Ureter (tissue), 1 donor: ENCODE data around the gene ALPI. TPM values are rescaled to one million over a fixed set of nuclear protein-coding genes. Genes with fewer than 3 reads are reported as not detected.
"Not testable (repeated sequence)": the region's sequence is repeated elsewhere in the genome, so short reads cannot be mapped to it uniquely, and the experiment has no call there.

Experiments used
- DNase-seq: peaks from one replicate; pipeline ENCODE4 v3.0.0-alpha.2; 2020; ENCODE audit warnings: low spot score
- total RNA-seq: library from RNA; stranded (reverse); gene quantifications from one replicate; pipeline ENCODE4 v1.2.4, GENCODE V29; 2023
- donor health status: DM: yes; HTN: yes; CAD: no.

Gene ALPI
- total RNA-seq, 1 donor from 2014 or later = not detected

DNA sequence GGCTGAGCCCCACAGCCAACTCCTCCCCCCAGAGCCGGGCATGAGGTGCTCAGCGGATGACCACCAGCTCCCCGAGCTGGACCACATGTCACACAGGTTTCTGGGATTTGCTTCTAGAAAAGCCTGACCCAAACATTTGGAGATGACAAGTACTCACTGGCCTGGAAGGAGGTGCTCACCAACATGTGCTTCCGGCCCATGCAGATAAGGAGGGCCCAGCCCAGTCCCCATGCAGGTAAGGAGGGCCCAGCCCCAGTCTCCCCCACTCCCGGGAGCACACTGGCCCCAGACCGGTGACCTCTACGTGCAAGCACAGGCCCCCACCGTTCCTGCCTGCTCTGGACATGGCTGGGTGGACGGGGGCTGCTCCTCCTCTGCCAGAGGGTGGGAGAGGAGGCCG is 14.0 kb upstream of the ALPI start:
- not testable (repeated sequence) for DNase-seq

DNA sequence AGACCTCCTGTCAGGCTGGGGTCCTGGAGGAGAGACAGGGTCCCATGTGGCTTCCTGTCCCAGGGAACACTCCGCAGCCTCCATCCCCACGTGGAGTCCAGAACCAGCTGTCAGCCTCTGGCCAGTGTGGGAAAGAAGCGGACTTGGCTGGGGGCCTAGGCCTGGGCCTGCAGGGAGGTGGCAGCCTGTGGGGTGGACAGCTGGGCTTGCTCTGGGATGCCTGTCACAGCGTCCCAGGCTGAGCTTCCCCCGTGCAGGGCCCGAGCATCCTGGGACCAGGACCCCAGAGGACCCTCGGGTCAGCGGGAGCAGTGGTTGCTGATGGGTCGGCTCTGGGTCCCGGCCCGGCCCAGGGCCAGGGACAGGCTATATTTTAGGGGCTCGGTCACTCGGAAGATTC is 13.5 kb upstream of the ALPI start:
- DNase-seq = not testable (repeated sequence)

DNA sequence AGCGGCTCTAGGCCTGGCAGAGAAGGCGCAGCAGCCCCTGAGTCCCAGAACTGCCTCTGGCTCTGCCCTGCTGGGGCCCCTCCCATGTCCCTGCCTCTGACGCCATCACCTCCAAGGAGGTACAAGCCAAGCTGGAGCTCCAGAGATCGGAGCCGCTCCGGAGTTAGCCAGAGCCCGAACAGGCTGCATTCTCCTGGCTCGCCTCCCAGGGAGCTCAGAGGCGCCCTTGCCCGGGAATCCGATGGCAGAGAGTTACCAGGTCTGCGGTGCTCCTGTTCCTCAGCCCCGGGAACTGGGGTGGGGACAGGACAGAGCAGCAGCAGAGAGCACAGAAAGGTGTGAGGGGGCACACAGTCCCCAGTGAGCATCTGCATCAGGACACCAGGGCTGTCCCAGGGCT is 12.9 kb upstream of the ALPI start:
- not testable (repeated sequence) for DNase-seq

DNA sequence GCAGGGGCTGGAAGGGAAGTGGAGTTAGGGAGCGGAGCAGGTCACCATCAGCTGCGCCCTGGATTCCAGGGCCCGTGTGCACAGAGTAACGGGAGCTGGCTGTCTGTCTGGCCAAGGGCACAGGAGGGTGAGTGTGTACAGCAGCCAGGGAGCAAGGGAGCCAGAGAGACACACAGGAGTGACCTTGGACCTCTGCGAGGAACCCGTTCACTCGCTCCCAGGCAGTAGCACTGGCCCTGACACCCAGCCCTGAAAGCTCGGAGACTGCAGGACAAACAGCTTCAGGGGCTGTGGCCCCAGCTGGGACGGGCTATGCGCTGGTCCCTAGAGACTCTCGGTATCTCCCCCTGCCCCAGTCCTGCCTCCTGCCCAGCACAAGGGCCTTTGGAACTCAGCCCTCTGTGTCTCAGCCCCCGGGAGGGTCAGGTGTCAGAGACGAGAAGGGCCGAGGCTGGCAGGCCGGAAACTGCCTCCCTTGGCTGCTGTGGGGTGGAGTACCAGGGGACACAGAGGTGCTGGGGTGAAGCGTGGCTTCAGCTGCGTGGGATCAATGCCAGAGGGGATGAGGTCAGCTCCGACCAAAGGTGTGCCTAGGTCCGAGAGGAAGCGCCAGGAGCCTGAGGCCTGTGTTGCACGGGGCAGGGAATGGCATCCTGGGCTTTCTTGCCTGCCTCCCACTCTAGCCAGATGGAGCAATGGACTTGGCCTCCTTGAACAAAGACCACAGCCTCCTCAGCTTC is 12.1 kb upstream of the ALPI start:
- DNase-seq = not testable (repeated sequence)

DNA sequence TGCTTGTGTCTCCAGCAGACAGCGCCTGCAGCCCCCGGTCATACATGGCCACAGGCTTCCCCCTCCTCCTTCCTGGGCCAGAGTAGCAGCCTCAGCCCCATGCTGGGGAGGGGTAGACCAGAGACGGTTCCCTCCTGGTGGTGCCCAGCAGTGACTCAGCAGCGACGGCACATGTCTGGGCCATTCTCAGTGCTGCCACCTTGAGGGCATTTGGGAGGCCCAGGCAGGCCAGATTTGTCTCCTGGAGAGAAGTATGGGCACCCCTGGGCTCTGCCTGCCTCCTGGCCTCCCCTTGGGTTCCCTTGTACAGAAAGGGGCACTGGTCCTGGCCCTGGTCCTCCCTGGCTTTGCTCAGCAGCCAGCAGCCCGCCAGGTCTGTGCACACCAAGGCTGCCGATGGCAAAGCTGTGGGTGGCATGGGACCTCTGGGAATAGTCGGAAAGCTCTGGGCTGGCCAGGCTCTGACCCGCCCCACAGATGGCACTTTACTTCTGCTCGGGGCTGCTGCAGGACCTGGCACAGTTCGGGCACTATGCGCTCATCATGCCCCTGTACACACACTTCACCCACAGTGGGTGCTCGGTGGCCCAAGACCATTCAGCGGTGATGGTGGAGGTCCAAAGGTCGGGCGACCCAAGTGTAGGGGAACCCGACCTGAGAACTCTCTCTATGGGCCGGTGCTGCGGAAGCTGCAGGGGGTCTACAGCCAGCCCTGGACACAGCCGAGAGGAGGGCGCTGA is 11.4 kb upstream of the ALPI start:
- no peak for DNase-seq

DNA sequence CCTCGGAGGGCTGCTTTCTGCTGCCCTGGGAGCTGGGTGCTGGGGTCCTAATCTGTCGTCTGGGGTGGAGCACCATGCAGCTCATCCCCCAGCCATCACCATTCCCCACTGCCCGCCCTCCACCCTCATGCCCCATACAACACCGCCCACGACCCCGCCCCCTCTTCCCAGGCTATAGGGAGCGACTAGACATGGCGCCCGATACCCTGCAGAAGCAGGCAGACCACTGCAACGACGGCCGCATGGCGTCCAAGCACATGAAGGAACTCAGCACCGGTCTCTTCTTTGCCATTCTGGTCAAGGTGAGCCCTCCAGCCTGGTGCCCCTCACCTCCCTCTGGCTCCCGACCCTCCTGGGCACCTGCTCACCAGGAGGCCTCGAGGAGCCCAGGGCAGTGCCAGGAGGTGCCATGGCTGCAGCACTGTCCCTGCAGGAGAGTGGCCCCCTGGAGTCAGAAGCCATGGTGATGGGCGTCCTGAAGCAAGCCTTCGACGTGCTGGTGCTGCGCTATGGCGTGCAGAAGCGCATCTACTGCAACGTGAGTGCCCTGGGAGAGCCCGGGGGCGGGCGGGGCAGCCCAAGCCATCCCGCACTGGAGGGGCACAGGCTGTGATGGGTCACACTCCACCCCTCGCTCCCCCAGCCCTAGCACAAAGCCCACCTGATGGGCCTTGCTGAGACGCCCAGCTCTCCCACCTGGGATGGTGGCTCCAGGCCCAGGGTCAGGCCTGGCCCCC is 10.6 kb upstream of the ALPI start:
- not testable (repeated sequence) for DNase-seq

DNA sequence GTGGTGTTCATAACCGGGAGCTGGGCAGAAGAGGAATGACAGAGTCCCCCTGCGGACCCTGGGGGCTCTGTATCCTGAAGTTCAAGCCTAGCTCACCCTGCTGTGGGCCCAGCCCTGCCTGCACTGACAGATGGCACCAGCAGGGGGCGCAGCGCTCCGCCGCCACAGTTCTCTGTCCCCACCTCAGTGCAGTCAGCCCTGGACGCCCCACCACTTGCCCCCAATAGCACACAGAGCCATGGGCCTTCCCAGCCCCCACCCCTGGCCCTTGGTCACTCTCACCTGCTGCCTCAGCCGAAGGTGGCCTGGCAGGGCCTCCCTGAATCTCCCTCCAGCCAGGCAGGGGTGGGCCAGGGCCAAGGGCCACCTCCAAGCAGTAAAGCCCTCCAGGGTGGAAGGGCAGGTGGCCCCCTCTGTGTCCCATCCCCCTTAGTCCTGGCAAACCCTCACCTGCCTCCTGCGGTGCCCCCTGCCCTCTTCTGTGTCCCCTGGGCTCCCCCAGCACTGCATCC is 9.6 kb upstream of the ALPI start:
- DNase-seq = not testable (repeated sequence)

DNA sequence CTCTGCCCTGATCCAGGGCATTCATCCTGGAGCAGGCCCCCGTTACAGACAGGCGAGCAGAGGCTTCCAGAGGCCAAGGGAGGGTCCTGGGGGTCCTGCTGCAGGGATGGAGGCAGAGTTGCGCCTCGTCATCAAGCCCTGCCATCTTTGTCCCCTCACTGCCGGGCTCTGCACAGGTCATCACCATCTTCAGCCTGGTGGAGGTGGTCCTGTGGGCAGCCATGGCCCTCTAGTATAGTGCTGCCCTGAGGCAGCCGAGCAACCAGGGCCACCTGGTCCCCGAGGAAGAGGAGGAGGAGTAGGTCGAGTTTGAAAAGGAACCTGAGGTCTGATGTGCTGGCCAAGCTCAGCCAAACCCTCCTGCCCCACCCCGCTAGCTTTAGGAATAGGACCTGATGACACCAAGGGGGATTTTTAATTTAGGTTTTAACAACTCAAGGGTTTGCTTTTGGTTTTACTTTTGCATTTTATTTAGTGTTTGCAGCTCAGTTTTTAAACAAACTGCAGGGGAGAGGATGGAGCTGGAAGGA is 8.8 kb upstream of the ALPI start:
- DNase-seq = no peak

DNA sequence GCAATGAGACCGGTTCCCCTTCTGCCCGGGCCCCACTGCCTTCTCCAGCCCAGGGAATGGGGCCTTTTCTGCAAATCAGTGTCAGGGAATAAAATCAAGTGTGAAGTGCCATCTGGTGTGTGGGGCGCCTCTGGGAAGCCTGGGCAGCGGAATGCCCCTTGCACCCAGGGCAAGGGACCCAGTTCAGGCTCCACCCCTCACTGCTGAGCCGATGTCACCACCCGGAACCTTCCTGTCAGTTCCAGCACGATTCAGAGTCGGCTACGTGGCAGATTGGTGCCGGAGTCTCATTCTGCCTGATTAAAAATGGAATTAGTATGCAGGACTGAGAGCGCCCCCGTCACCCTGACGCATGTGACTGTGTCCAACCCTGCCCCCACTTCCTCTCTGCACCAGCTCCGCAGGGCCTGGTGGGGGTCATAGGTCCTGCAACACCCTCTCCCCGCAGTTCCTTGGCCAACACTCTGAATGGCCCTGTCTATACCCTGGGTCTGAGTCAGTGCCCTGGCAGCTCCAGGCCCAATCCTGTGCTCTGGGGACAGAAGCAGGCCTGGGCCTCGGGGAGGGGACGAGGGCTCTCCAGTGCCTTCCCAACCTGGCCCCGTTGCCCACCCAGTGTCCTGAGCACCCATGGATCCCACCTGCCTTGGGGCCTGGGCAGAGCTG is 8.2 kb upstream of the ALPI start:
- no peak for DNase-seq

DNA sequence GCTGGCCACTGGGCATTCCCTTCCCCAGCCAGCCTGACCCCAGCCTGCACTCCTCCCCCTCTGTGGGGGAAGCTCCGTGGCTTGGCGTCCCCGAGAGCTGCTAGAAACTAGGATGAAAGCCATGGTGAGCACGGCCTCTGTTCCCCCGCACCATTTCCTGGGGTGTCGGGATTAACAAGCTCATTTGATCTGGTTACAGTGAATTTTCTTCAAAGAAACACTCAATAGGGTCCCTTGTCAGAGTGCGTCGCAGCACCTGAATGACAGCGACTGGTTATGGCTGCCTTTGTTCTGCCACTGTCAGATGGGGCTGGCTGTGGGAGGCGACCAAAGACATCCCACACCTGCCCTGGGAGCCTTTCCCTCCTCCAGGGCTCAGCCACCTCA is 7.7 kb upstream of the ALPI start:
- DNase-seq = no peak

DNA sequence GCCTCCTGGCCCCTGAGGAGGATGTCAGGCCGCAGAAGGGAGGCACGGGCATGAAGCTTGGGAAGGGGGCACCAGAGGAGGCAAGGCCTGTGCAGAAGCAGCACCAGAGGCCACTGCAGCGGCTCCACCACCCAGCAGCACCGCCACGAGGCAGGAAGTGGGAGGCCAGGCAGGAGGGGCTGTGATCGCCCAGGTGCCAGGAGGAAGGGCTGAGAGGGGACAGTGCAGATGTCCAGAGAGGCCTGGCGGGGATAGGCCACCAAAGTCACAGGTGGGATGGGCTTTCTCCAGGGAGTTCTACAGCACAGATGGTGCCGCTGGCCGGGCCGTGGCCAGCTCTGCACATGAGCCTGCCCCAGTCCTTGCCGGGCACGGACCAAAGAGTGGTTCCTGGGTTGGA is 6.0 kb upstream of the ALPI start:
- DNase-seq = no peak

DNA sequence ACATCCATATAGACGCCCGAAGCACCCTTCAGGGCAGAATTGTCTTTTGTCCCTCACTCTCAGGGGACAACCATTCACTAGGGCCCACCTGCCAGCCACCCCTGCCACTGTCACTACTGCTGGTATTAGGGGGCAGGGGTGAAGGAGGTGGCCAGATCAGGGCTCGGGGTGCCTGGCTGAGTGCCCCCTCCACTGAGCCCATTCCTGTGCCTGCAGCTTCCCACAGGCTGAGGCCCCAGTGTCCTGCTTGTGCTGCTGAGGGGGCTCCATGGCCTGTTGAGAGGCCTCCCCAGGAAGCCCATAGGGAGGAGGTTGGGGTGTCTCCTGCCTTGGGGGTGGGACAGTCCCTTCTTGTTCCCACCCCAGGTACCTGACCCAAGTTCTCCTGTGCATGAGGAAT is 4.3 kb upstream of the ALPI start:
- DNase-seq = not testable (repeated sequence)

DNA sequence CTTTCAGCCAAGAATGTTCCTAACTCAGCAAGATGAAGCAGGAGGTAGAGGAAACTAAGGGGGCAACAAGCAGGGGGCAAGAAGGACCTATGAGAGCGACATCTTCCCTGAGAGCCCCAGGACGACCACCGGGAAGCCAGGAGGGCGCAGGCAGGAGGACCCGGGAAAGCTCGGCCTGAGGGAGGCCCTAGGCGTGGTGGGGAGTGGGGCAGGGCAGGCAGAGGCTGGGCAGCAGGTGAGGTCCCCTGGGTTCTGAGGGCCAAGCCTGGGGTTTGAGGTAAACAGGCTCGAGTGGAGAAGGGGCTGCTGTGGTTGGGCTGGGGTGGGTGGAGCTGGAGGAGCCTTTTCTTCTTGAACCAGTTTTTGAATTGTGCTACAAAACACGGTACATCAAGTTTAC is 1.3 kb upstream of the ALPI start:
- no peak for DNase-seq

DNA sequence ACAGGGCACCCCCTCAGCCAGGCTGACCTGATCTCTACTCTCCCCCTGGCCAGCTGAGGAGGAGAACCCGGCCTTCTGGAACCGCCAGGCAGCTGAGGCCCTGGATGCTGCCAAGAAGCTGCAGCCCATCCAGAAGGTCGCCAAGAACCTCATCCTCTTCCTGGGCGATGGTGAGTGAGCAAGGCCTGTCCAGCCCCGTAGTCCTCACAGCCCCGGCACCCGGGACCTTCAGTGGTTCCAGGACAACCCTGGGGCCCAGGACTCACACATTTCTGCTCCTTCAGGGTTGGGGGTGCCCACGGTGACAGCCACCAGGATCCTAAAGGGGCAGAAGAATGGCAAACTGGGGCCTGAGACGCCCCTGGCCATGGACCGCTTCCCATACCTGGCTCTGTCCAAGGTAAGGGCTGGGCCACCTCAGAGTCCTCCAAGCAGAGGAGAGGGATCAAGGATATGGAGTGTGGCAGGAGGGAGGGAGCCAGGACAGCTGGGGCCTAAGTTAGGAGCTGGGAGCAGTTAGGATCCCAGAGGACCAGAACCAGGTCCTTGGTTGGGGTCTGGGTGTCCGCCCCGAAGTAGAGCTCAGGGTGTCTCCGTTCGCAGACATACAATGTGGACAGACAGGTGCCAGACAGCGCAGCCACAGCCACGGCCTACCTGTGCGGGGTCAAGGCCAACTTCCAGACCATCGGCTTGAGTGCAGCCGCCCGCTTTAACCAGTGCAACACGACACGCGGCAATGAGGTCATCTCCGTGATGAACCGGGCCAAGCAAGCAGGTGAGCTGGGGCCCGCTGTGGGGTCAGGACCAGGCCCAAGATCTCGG is 555 bp downstream of the ALPI start:
- DNase-seq = no peak

DNA sequence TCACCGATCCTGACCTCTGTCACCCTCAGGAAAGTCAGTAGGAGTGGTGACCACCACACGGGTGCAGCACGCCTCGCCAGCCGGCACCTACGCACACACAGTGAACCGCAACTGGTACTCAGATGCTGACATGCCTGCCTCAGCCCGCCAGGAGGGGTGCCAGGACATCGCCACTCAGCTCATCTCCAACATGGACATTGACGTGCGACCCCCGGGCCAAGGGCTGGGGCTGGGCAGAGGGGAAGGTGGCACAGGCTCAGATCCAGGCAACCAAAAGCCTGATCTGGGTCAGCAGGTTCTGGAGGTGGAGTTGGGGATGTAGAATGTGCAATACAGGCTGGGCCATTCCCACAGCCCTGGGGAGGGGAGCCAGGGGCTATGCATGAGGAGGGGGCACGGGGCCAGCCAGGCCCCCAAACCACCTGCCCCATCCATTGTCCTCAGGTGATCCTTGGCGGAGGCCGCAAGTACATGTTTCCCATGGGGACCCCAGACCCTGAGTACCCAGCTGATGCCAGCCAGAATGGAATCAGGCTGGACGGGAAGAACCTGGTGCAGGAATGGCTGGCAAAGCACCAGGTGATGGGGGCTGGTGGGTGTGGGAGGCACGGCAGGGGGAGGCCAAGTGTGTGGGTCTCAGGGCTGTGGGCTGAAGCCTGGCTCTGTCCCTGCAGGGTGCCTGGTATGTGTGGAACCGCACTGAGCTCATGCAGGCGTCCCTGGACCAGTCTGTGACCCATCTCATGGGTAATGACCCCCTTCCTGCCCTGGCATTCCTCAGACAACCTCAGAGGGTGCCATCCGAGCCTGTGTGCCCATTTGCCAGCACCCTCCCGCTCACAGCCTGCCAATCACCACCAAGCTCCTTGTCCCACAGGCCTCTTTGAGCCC is 1.4 kb downstream of the ALPI start:
- DNase-seq = no peak

DNA sequence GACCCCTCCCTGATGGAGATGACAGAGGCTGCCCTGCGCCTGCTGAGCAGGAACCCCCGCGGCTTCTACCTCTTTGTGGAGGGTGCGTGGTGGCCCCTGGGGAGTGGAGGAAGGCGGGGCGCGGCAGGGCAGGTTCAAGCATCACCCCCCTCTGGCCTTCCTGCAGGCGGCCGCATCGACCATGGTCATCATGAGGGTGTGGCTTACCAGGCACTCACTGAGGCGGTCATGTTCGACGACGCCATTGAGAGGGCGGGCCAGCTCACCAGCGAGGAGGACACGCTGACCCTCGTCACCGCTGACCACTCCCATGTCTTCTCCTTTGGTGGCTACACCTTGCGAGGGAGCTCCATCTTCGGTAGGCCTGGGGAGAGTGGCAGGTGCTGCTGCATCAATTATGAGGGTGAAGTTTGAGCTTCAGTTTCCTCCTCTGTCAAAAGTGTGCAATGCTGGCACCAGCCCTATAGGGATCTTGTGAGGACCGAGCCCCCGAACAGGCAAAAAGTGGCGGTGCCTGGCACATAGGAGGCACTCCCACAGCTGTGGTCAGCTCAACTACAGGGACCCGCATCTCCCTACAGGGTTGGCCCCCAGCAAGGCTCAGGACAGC is 2.2 kb downstream of the ALPI start:
- no peak for DNase-seq

DNA sequence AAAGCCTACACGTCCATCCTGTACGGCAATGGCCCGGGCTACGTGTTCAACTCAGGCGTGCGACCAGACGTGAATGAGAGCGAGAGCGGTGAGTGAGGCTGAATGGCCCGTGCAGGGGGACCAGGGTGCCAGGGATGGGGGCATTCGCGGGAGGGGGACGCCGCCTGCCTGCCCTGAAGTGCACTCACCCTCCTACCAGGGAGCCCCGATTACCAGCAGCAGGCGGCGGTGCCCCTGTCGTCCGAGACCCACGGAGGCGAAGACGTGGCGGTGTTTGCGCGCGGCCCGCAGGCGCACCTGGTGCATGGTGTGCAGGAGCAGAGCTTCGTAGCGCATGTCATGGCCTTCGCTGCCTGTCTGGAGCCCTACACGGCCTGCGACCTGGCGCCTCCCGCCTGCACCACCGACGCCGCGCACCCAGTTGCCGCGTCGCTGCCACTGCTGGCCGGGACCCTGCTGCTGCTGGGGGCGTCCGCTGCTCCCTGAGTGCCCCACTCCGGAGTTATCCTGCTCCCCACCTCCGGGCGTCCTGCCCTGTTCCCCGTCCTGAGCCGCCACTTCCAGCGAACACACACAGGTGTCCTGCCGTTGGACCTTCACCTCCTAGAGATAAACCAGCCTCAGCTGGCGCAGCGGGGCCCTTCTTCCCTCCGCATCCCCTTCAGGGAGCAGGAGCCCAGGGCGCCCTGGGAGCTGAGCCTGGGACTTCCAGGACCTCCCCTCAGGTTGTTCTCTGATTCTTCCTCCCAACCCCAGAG is 2.9 kb downstream of the ALPI start:
- no peak for DNase-seq

DNA sequence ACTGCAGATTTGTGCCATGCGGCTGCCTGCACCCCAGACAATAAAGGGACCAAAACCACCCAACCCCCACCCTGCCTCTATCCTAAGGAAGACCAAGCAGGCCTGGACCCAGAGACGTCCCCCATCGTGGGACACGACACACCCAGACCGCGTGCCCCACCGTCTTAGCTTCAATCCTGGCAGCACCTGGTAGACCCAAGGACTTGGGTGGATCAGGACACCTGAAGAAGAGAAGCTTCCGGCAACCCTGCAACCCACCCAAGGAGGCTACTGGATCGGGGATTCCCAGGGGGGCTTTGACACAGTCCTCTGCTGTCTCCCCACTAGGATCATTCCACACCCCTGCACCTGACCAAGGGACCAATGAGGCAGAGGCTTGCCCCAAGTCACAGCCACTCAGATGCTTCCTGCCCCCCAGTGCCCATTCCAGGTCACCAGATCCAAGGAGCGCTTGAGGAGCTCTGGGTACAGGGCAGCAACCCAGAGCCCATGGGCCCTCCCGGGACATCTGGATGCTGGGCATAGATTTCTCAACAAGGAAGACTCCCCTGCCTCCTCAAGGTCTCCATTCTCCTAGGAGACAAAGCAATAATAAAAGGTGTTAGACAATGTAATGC is 3.6 kb downstream of the ALPI start:
- no peak for DNase-seq
